ENCODE data around the gene RAB38. TPM values are rescaled to one million over a fixed set of nuclear protein-coding genes. Genes with fewer than 3 reads are reported as not detected.
A peak's percentile ranks its signal among the peaks of the same experiment; 100 is the strongest.

The RAB38 gene
- 2.0 and 2.2 TPM in 2 replicates for total RNA-seq

DNA sequence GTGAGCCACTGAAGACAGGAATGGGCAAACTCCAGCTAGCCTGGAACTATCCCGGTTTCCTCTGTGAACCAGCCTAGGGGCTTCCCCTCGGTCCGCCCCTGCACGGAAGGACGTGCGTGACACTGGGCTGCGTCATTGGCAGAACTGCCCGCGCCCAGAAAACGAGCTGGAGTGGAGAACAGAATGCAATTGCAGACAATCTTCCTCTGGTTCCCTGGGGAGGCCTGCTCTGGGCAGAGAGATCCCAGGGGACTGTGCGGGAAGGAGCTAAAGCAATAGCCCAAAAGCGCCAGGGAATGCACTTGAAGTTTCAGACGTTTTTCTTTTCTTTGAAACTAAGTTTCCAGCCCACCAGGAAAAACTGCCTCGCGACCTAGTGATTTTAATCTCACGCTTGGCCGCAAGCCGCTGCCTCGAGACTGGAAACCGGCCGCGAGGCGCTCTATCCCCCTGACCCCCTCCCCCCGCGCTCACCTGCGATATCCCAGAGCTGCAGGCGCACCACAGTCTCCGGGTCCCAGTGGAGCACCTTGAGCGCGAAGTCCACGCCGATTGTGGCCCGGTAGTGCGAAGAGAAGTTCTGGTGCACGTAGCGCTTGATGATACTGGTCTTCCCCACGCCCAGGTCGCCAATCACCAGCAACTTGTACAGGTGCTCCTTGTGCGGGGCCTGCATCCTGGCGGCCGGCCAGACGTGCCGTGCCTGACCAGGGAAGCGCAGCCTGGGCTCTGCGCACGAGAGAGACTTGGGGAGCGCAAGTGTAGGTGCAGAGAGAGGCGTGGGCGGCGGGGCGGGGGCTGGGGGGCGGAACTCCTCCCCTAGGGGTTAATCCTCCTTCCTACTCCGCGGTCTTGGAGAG lies at the start of gene RAB38:
TSS of gene RAB38 (minus strand) at position 735 of the 860 bp plus-strand sequence. CDS start at position 676, 59 bp downstream.
- DNase-seq = peak; percentile 84
- Mint-ChIP-seq H3K27me3 (peaks cover 1% of the 10 kb centered on the region), H3K27ac (peak within 1 kb of the TSS; percentile 84), H3K36me3 (ENCODE audit: low read depth) (no peaks in the 10 kb centered on the region), H3K4me3 (peak within 1 kb of the TSS; percentile 86), H3K4me1 (peaks cover 43% of the 10 kb centered on the region), H3K9me3 (no peaks in the 10 kb centered on the region)
- intact Hi-C loops (cut with micrococcal nuclease) = loop anchor here (2.0 to 10.0 kb wide), 4 partner anchors 73 to 1430 kb away; no protein-coding TSS in a partner anchor

DNA sequence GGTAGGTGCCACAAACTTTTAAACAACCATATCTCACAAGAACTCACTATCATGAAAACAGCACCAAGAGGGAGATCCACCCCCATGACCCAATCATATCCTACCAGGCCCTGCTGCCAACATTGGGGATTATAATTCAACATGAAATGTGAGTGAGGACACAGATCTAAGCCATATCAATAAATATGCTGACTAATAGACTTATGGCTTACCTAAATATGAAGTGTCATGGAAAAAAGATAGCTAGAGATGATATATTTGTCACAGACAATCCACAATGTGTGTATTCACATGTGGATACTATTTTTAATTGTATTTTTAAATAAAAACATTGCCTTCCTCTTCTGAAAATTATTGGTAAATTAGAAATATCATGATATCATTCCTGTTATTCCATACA lies 38.2 kb upstream of the RAB38 start:
- no peaks in the 10 kb centered on the region for H3K27me3 Mint-ChIP-seq
- H3K36me3 Mint-ChIP-seq (ENCODE audit: low read depth) = no peaks in the 10 kb centered on the region
- DNase-seq = no peak
- no peaks in the 10 kb centered on the region for H3K4me1 Mint-ChIP-seq
- no peak overlapping the region for H3K4me3 Mint-ChIP-seq
- H3K27ac Mint-ChIP-seq = no peak overlapping the region
- no peaks in the 10 kb centered on the region for H3K9me3 Mint-ChIP-seq
- intact Hi-C loops (cut with micrococcal nuclease) = no loop called here

DNA sequence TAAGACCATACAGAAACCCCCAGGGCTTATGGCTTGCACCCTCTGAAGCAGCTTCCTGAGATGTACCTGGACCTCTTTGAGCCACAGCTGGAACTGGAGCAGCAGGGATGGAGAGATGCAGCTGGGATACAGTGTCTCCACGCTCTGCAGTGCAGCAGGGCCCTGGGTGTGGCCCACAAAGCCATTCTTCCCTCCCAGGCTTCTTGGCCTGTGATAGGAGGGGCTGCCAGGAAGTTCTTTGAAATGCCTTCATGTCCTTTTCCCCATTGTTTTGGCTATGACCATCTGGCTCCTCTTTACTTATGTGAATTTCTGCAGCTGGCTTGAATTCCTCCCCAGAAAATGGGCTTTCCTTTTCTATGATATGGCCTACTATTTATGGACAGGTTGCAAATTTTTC lies 37.1 kb upstream of the RAB38 start:
- H3K4me3 Mint-ChIP-seq = no peak overlapping the region
- no peaks in the 10 kb centered on the region for H3K9me3 Mint-ChIP-seq
- H3K27me3 Mint-ChIP-seq = no peaks in the 10 kb centered on the region
- H3K36me3 Mint-ChIP-seq (ENCODE audit: low read depth) = no peaks in the 10 kb centered on the region
- H3K4me1 Mint-ChIP-seq = no peaks in the 10 kb centered on the region
- H3K27ac Mint-ChIP-seq = no peak overlapping the region
- DNase-seq = no peak
- intact Hi-C loops (cut with micrococcal nuclease) = no loop called here

DNA sequence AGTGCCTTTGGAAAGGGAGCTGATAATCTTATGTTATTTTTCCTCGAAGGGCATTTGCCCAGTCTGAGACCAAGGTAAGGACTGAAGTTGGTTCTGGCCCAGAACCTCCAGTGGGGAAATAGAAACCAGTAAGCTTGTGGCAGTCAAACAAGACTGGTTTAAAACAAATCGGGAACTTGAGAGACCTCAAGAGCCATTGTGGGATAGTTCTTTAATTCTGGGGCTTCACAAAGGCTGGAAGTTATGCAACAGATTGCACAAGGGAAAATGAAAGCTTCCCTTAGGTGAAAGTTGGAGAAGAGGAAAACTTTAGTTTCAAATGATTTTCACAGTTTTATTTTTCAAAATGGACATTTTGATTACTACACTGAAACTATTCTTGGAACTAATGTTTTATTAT lies 33.5 kb upstream of the RAB38 start:
- no peaks in the 10 kb centered on the region for H3K36me3 Mint-ChIP-seq (ENCODE audit: low read depth)
- H3K4me1 Mint-ChIP-seq = peaks cover 5% of the 10 kb centered on the region
- H3K27me3 Mint-ChIP-seq = peaks cover 4% of the 10 kb centered on the region
- H3K27ac Mint-ChIP-seq = no peak overlapping the region
- no peak overlapping the region for H3K4me3 Mint-ChIP-seq
- no peak for DNase-seq
- H3K9me3 Mint-ChIP-seq = no peaks in the 10 kb centered on the region
- intact Hi-C loops (cut with micrococcal nuclease) = no loop called here

GRCh38 chr11:88206751-88207150 lies 31.5 kb upstream of the RAB38 start:
- H3K27ac Mint-ChIP-seq = no peak overlapping the region
- DNase-seq = no peak
- H3K27me3 Mint-ChIP-seq = peaks cover 12% of the 10 kb centered on the region
- no peak overlapping the region for H3K4me3 Mint-ChIP-seq
- no peaks in the 10 kb centered on the region for H3K36me3 Mint-ChIP-seq (ENCODE audit: low read depth)
- H3K9me3 Mint-ChIP-seq = no peaks in the 10 kb centered on the region
- intact Hi-C loops (cut with micrococcal nuclease) = no loop called here
- H3K4me1 Mint-ChIP-seq = peaks cover 5% of the 10 kb centered on the region

- H3K36me3 Mint-ChIP-seq (ENCODE audit: low read depth) = no peaks in the 10 kb centered on the region
- H3K27ac Mint-ChIP-seq = no peak overlapping the region
- no peaks in the 10 kb centered on the region for H3K9me3 Mint-ChIP-seq
- DNase-seq = no peak
- no peak overlapping the region for H3K4me3 Mint-ChIP-seq
- H3K27me3 Mint-ChIP-seq = peaks cover 12% of the 10 kb centered on the region
- H3K4me1 Mint-ChIP-seq = peaks cover 5% of the 10 kb centered on the region
- intact Hi-C loops (cut with micrococcal nuclease) = no loop called here
These were observed 29.1 kb upstream of the RAB38 start for GRCh38 chr11:88204353-88204752.

DNA sequence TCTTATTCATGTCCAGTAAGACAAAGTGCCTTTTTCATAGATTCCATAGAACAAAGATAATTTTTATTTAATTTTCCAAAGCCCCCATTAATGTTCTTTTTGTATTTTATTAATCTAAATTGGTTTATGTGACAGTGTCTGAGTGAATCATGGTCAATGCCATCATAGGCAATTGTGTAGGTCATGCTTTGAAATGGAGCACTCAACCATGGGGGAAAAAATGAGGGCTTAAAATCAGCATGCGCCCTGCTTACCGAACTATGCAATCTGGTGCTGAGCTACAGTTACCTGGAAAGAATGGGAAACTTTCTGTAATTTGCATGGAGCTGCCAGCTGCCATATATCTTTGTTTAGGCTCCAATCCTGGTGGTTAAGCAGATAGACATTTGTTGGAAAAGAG lies 28.4 kb upstream of the RAB38 start:
- intact Hi-C loops (cut with micrococcal nuclease) = no loop called here
- Mint-ChIP-seq H3K4me1 (peaks cover 5% of the 10 kb centered on the region), H3K9me3 (no peaks in the 10 kb centered on the region), H3K4me3 (no peak overlapping the region), H3K36me3 (ENCODE audit: low read depth) (no peaks in the 10 kb centered on the region), H3K27me3 (peaks cover 14% of the 10 kb centered on the region), H3K27ac (no peak overlapping the region)
- no peak for DNase-seq

- intact Hi-C loops (cut with micrococcal nuclease) = no loop called here
- H3K9me3 Mint-ChIP-seq = peaks cover 5% of the 10 kb centered on the region
- no peaks in the 10 kb centered on the region for H3K36me3 Mint-ChIP-seq (ENCODE audit: low read depth)
- no peak overlapping the region for H3K4me3 Mint-ChIP-seq
- peaks cover 5% of the 10 kb centered on the region for H3K4me1 Mint-ChIP-seq
- no peak for DNase-seq
- peaks cover 16% of the 10 kb centered on the region for H3K27me3 Mint-ChIP-seq
- H3K27ac Mint-ChIP-seq = no peak overlapping the region
These were observed 27.3 kb upstream of the RAB38 start for GRCh38 chr11:88202498-88202897.

DNA sequence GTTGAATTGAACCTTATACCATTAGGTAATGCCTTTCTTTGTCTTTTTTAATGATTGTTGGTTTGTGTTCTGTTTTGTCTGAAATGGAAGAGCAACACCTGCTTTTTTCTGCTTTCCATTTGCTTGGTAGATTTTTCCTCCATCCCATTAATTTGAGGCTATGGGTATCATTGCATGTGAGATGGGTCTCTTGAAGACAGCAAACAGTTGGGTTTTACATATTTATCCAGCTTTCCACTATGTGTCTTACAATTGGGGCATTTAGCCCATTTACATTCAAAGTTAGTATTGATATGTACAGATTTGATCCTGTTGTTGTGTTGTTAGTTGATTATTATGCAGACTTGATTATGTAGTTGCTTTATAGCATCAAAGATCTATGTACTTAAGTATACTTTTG lies 21.1 kb upstream of the RAB38 start:
- Mint-ChIP-seq H3K27ac (no peak overlapping the region), H3K36me3 (ENCODE audit: low read depth) (no peaks in the 10 kb centered on the region), H3K4me3 (no peak overlapping the region), H3K4me1 (no peaks in the 10 kb centered on the region), H3K27me3 (peaks cover 30% of the 10 kb centered on the region), H3K9me3 (peaks cover 17% of the 10 kb centered on the region)
- no peak for DNase-seq
- intact Hi-C loops (cut with micrococcal nuclease) = no loop called here

DNA sequence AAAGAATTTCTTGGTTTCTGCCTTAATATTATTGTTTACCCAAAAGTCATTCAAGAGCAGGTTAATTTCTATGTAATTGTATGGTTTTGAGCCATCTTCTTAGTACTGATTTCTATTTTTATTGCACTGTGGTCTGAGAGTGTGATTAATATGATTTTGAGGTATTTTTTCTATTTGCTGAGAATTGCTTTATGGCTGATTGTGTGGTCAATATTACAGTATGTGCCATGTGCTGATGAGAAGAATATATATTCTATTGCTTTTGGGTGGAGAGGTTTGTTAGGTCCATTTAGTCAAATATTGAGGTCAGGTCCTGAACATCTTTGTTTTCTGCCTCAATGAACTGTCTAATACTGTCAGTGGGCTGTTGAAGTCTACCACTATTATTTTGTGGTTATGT lies 20.7 kb upstream of the RAB38 start:
- H3K27ac Mint-ChIP-seq = no peak overlapping the region
- no peak for DNase-seq
- H3K9me3 Mint-ChIP-seq = peaks cover 17% of the 10 kb centered on the region
- intact Hi-C loops (cut with micrococcal nuclease) = no loop called here
- H3K4me3 Mint-ChIP-seq = no peak overlapping the region
- no peaks in the 10 kb centered on the region for H3K4me1 Mint-ChIP-seq
- H3K36me3 Mint-ChIP-seq (ENCODE audit: low read depth) = no peaks in the 10 kb centered on the region
- H3K27me3 Mint-ChIP-seq = peaks cover 30% of the 10 kb centered on the region

DNA sequence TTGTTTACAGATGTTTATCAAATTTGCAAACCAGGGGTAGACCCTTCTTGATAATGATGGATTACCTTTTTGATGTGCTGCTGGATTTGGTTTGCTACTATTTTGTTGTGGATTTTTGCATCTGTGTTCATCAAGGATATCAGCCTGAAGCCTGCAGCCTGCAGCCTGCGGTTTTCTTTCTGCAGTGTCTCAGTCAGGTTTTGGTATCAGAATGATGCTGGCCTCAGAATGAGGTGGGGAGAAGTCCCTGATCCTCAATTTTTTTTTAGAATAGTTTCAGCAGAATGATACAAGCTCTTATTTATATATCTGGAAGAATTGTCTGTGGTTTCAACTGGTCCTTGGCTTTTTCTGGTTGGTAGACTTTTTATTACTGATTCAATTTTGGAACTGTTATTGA lies 19.7 kb upstream of the RAB38 start:
- Mint-ChIP-seq H3K4me3 (no peak overlapping the region), H3K36me3 (ENCODE audit: low read depth) (no peaks in the 10 kb centered on the region), H3K27ac (no peak overlapping the region), H3K9me3 (peaks cover 17% of the 10 kb centered on the region), H3K27me3 (peaks cover 30% of the 10 kb centered on the region), H3K4me1 (no peaks in the 10 kb centered on the region)
- DNase-seq = no peak
- intact Hi-C loops (cut with micrococcal nuclease) = no loop called here

GRCh38 chr11:88193278-88193677 lies 18.0 kb upstream of the RAB38 start:
- intact Hi-C loops (cut with micrococcal nuclease) = no loop called here
- no peak overlapping the region for H3K27ac Mint-ChIP-seq
- H3K4me3 Mint-ChIP-seq = no peak overlapping the region
- no peaks in the 10 kb centered on the region for H3K4me1 Mint-ChIP-seq
- H3K27me3 Mint-ChIP-seq = peaks cover 28% of the 10 kb centered on the region
- peaks cover 17% of the 10 kb centered on the region for H3K9me3 Mint-ChIP-seq
- no peak for DNase-seq
- H3K36me3 Mint-ChIP-seq (ENCODE audit: low read depth) = no peaks in the 10 kb centered on the region

- Mint-ChIP-seq H3K9me3 (peaks cover 3% of the 10 kb centered on the region), H3K4me3 (no peak overlapping the region), H3K36me3 (ENCODE audit: low read depth) (no peaks in the 10 kb centered on the region), H3K27ac (no peak overlapping the region), H3K27me3 (peaks cover 17% of the 10 kb centered on the region), H3K4me1 (no peaks in the 10 kb centered on the region)
- no peak for DNase-seq
- intact Hi-C loops (cut with micrococcal nuclease) = no loop called here
These were observed 13.7 kb upstream of the RAB38 start for GRCh38 chr11:88188932-88189253.

DNA sequence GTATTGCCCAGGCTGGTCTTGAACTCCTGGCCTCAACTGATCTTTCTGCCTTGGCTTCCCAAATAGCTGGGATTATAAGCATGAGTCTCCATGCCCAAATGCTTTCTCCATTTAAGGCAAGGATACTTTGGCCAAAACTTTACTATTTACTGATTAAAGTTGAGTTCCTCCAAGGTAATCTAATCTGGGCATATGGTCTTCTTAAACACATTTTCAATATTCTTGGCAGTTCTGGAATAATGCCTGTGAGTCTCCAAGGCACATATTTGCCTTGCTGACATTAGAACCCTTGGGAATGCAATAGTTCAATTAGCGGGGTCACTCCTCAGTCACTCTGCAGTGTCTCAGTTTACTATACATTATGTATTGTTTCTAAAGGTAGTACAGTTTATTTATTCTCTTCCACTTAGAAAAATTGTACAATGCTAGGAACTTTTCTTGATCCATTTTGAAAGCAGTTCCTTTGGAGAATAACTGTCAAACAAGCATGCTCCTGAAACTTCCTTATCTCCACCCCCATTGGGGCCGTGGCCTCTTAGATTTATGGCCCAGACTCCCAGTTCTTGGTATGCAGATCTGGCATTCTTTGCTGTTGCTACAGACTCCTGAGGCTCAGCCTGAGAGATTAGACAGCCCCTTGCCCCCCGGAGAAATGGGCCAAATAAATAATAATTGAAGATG lies 13.1 kb upstream of the RAB38 start:
- intact Hi-C loops (cut with micrococcal nuclease) = no loop called here
- DNase-seq = no peak
- no peak overlapping the region for H3K27ac Mint-ChIP-seq
- no peaks in the 10 kb centered on the region for H3K4me1 Mint-ChIP-seq
- no peaks in the 10 kb centered on the region for H3K36me3 Mint-ChIP-seq (ENCODE audit: low read depth)
- no peak overlapping the region for H3K4me3 Mint-ChIP-seq
- peaks cover 16% of the 10 kb centered on the region for H3K27me3 Mint-ChIP-seq
- H3K9me3 Mint-ChIP-seq = peaks cover 7% of the 10 kb centered on the region
